Activated CD4-positive, CD25-positive, alpha-beta regulatory T cell treated with anti-CD3 and anti-CD28 coated beads, Interleukin-2, amount 50 U/mL, for 16 hours (primary cell): ENCODE measurements around the gene ANXA2.
"Not testable (repeated sequence)": the region's sequence is repeated elsewhere in the genome, so short reads cannot be mapped to it uniquely, and the experiment has no call there.

Source experiments
- DNase-seq: peaks from one replicate; pipeline ENCODE4 v3.0.0-alpha.2; 2020; ENCODE audit warnings: low read depth, low spot score

The ANXA2 gene

DNA sequence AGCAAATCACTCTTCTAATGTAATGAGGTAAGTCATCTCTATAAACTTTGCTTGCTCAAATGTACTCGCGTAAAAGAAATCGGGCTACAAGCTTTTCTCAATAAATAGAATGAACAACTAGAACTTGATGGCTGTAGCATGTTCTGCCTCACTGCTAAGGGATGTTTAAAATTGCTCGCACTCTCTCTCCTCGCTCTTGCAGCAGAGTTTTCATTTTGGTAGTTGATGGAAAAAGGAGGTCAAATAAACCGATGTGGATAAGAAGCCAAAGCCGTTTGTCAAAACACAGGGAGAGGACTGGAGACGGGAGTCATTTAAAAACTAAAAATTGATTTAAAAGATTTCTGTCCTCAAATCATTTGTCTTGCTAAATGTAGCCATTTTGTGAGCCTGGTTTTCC is 53.3 kb downstream of the ANXA2 start:
- DNase-seq, result no peak

GRCh38 chr15:60343221-60343970 is 54.4 kb downstream of the ANXA2 start:
- no peak for DNase-seq

DNA sequence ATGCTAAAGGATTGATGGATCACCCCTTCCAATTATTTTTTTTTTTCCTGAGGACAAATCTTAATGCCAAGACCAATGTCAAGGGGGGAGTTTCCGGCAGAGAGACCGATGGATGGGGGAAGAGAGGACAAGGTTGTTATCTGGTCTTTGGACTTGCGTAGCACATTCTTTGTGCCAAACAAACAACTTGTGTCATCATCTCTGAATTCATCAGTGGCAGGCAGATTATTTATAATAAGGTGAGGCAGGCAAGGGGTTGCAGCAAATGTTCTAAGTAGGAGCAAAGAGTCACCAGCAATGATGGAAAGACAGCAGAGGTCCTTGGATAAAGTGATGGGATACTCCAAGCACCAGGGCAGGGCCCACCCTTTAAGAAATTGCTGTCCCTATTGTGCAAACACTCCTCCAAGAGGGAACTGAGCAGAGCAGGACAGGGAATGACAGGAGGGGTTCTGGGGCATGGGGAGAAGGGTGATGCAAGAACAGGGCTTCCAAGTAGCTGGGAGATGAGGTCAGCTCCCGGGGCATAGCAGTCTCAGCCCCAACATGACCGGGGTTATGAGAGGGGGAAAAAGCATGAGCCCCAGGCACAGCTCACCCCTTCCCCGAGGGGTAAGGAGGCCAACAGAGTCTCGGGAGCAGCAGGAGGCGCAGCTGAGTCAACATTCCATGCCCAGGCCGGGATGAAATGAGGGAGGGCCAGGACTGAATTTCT is 57.4 kb downstream of the ANXA2 start:
- DNase-seq, result no peak

GRCh38 chr15:60339236-60339635 is 58.5 kb downstream of the ANXA2 start:
- no peak for DNase-seq

GRCh38 chr15:60338810-60339209 is 59.0 kb downstream of the ANXA2 start:
- no peak for DNase-seq

- DNase-seq, result no peak
Measured at GRCh38 chr15:60337076-60337475, 60.7 kb downstream of the ANXA2 start.

DNA sequence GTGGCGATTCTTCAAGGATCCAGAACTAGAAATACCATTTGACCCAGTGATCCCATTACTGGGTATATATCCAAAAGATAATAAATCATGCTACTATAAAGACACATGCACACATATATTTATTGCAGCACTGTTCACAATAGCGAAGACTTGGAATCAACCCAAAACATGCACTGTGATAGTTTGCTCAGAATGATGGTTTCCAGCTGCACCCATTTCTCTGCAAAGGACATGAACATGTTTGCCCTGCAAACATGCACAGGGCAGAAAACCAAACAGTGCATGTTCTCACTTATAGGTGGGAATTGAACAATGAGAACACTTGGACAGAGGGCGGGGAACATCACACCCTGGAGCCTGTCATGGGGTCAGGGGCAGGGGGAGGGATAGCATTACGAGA is 62.5 kb downstream of the ANXA2 start:
- not testable (repeated sequence) for DNase-seq

- DNase-seq, result no peak
Measured at GRCh38 chr15:60328852-60329443, 68.8 kb downstream of the ANXA2 start.

DNA sequence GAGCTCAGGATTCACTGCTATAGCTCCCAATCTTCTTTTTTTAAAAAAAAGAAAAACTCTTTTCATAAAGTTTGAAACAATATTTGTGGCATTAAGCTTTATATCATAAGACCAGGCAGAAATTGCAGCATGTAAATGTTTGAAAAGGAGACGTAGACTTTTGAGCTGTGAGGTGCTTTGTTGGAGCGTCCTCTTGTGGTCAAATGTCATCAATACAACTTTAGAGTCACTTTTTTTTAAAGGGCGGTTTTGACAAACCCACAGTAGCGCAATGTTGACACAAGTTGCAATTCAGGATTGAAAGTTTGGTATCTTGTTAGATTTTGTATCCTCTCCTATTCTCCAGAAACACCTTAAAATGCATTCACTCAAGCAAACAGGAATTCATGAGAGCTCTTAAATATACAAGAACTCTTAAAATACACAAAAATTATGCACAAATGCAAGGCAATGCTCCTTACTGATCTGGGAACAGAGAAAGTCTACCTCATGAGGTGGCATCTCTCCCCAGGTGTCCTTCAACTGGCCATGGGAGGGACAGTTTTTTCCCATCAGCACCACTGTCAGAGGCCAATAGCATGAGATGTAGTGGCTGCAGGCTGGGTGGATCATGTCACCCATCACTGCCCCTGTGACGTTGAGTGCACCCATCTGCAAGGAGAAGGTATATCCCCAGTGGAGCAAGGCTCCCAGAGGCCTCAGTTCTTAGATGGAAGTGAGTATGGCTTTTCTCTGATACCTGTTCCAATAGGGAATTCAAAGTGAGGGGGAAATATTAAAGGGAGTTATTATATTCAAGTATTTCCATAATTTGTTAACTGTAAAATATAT is 70.7 kb downstream of the ANXA2 start:
- DNase-seq, result peak; percentile 16

DNA sequence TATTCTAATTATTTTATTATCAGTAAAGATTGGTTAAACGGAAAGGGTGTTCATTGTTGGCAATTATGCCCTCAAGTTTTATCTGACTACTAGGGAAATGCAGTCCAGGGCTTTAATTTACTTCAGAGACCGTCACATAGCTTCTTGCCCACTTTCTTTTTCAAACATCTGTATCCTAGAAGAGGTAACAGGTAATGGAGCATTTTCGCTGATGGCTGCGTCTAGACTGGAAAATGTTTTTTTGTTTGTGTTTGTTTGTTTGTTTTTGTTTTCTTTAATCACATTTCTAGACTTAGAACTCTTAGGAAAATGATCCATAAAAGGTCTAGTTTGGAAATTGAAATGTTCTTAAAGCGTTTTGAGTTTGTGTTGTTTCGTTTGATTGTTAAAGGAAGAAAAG is 71.4 kb downstream of the ANXA2 start:
- no peak for DNase-seq

DNA sequence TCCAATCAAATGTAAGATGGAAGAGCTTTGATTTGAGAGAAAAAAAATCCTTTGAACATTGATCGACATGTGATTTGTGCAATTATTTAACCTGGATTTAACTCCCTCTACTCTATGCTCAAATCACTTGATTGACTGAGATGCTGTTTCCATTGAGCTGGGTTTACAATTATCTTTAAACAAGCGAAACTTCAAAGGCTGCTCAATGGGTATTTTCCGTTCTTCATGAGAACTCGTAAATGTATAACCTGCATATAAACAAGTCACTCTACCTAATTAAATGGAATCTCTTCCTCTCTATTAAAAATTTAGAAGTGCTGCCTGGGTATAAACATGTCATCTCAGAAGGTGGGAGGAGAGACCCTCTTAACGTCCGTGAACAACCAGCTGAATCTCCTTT is 71.9 kb downstream of the ANXA2 start:
- no peak for DNase-seq

- DNase-seq, result no peak
Measured at GRCh38 chr15:60324706-60325438, 72.9 kb downstream of the ANXA2 start.

DNA sequence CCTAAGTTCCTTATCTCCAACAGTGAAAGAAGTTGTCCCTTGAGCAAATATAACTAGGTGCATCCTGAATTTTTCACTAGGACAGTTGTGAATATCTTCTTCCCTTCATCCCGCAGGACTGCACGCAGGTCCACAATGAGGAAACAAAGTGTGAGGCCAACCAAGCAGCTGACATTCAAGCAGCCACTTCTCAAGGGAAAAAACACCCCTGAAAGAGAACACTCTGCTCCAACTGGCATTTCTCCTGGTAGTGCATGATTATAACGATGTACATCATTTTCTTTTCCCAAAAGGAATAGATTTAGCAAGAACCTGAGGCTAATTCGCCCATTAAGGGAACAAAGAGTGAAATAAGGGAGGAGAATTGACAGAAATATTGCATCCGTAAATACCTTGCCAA is 74.5 kb downstream of the ANXA2 start:
- DNase-seq, result no peak

GRCh38 chr15:60320365-60320764 is 77.4 kb downstream of the ANXA2 start:
- no peak for DNase-seq

DNA sequence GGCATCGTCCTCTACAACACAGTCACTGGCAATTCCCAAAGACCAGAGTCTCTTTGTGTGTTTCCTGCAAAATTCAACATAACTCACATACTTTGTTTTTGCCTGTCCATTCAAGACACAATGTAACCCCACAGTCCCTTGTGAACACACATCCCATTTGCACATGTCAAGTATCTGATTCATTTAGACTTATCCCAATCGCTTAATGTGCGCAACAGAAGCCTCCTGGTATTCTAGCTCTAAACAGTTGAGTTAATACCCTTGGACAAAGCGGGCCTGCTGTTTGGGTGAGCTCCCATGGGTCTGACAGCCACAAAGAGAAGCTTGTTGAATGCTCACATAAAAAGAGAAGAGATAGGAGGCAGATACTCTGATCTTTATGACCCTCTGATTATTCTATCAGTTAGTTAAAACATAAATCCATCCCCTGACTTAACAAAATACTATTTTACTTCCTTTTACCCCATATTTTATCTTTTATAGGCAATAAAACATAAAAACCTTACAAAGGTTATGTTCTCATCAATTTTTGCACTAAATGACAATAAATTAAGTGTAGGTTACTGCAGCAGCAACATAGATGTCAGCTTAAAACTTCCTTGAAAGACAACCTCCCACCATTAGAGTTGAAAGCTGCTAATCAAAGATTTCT is 79.4 kb downstream of the ANXA2 start:
- DNase-seq, result no peak

DNA sequence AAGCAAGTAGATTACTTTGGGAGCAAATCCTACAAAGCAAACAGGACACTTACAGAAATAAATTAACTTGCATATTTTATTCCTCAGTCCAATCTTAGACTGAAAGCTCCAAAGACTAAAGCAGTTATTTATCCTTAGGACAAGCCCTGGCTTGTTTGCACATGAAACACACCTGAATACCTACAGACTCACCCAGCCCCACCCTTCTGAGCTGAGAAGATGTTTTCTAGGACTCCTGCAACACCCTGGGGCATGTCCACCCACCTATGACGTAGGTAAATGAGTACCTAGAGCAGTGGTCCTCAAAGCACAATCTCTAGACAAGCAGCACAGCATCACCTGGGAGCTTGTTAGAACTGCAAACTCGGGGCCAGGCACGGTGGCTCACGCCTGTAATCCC is 80.8 kb downstream of the ANXA2 start:
- no peak for DNase-seq

DNA sequence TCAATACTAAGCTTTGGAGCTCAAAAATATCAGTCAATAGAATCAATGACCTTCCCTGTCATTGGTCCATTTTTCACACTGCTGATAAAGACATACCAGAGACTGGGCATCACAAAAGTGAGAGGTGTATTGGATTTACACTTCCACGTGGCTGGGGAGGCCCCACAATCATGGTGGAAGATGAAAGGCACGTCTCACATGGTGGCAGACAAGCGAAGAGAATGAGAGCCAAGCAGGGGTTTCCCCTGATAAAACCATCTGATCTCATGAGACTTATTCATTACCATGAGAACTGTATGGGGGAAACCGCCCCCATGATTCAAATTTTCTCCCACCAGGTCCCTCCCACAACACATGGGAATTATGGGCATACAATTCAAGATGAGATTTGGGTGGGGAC is 81.9 kb downstream of the ANXA2 start:
- DNase-seq, result no peak

GRCh38 chr15:60313906-60314305 is 83.9 kb downstream of the ANXA2 start:
- no peak for DNase-seq

DNA sequence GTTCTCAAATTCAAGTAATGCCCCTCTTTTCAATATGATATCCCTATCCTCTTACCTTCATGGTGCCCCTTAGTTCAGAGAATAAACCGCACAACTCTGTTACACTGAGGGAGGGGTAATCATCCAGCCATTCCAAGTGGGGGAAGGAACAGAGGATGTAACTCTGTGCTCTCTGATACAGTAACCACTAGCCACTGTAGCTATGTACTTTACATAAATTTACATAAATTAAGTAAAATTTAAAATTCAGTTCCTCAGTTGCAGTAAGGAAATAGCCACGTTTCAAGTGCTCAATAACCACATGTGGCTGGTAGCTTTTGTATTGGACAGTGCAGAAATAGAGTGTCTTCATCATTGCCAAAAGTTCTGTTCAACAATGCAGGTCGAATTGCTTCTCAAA is 90.8 kb downstream of the ANXA2 start:
- DNase-seq, result no peak

GRCh38 chr15:60301024-60301423 is 96.8 kb downstream of the ANXA2 start:
- no peak for DNase-seq
